A549 (cell line): ENCODE results near the gene NBR1. TPM values are rescaled to one million over a fixed set of nuclear protein-coding genes. Genes with fewer than 3 reads are reported as not detected.

ENCODE experiments used
- ATAC-seq, 2 experiments: fragments of 200-7000 bp in 1 of 2; fragments of >200 bp in 1 of 2; cut with Nextera tagmentation in 1 of 2; cut with Tn5 transposase in 1 of 2; 3 replicates each; pipeline versions ENCODE4 v1.8.0 to v1.9.1; 2018 to 2020; ENCODE audit warnings: mild to moderate bottlenecking in 1 of 2, moderate library complexity in 1 of 2
- CTCF ChIA-PET: fragments of 300-600 bp; sonication (Branson Sonifier 250); formaldehyde crosslinking; extraction: SDS; loops from one replicate; lab custom pipeline; 2021; ENCODE audit warnings: antibody characterized with exemption, inconsistent platforms; lab: Yijun Ruan, JAX
- POLR2A ChIA-PET: fragments of 350-600 bp; formaldehyde crosslinking; extraction: SDS; loops from one replicate; lab custom pipeline; 2021; ENCODE audit warnings: antibody characterized with exemption, inconsistent platforms; lab: Yijun Ruan, JAX
- DNase-seq, 2 experiments: peaks; one replicate each; pipeline versions ENCODE4 v3.0.0 to v3.0.0-alpha.2; 2011 to 2016; ENCODE audit warnings: low read depth in 1 of 2, low spot score in 1 of 2
- FAIRE-seq: peaks from 2 replicates; lab custom pipeline; 2011; peaks lifted over from hg19 to GRCh38; lab: Jason Lieb, UNC
- H3K27ac ChIP-seq, 2 experiments: fragments of >200 bp; sonication (Bioruptor Twin); formaldehyde crosslinking; 3 replicates each; pipeline ENCODE4 v1.5.1; 2016 to 2017
- H3K4me1 ChIP-seq: fragments of >200 bp; sonication (Bioruptor Twin); formaldehyde crosslinking; 3 replicates; pipeline ENCODE4 v1.6.1; 2016
- H3K4me2 ChIP-seq: fragments of >200 bp; sonication (Bioruptor Twin); formaldehyde crosslinking; 3 replicates; pipeline ENCODE4 v1.6.1; 2016
- H3K4me3 ChIP-seq: fragments of >200 bp; sonication (Bioruptor Twin); formaldehyde crosslinking; 3 replicates; pipeline ENCODE4 v1.5.1; 2016
- H3K9me3 ChIP-seq: fragments of >200 bp; sonication (Bioruptor Twin); formaldehyde crosslinking; 3 replicates; pipeline ENCODE4 v1.6.1; 2016
- BHLHE40 ChIP-seq: IDR thresholded peaks from 2 replicates; pipeline ENCODE4 v1.6.1; 2012; ENCODE audit warnings: low read depth, low read length, inconsistent platforms
- CEBPB ChIP-seq, 2 experiments: fragments of >200 bp in 1 of 2; sonication (Bioruptor Twin) in 1 of 2; formaldehyde crosslinking in 1 of 2; IDR thresholded peaks; 2 replicates each; pipeline ENCODE4 v1.6.1; 2012 to 2016
- HES2 ChIP-seq: fragments of >200 bp; sonication (Bioruptor Twin); formaldehyde crosslinking; IDR thresholded peaks from 2 replicates; pipeline ENCODE4 v1.6.1; 2016
- HEYL ChIP-seq: fragments of 250-450 bp; sonication (Bioruptor Pico); IDR thresholded peaks from 2 replicates; pipeline ENCODE4 v1.8.0; 2021; ENCODE audit warnings: mild to moderate bottlenecking, moderate library complexity
- MYC ChIP-seq: IDR thresholded peaks from 2 replicates; pipeline ENCODE4 v1.6.1; 2012; ENCODE audit warnings: mild to moderate bottlenecking, inconsistent platforms, low read length, improper control_type of control experiment, borderline replicate concordance
- RFX5 ChIP-seq: fragments of 450-650 bp; IDR thresholded peaks from 2 replicates; pipeline ENCODE4 v1.7.1; 2014; ENCODE audit warnings: antibody characterized with exemption, mild to moderate bottlenecking, moderate library complexity
- SREBF2 ChIP-seq: fragments of 450-650 bp; IDR thresholded peaks from 2 replicates; pipeline ENCODE4 v1.6.1; 2014; ENCODE audit warnings: mild to moderate bottlenecking, moderate library complexity
- ZC3H11A ChIP-seq: fragments of 450-650 bp; IDR thresholded peaks from 2 replicates; pipeline ENCODE4 v1.6.1; 2014; ENCODE audit warnings: antibody characterized with exemption, mild to moderate bottlenecking
- ZFP36 ChIP-seq: fragments of 450-650 bp; IDR thresholded peaks from 2 replicates; pipeline ENCODE4 v1.6.1; 2014; ENCODE audit warnings: borderline replicate concordance; ENCODE audit not compliant: partially characterized antibody
- ZSCAN20 ChIP-seq: fragments of 250-450 bp; sonication (Bioruptor Pico); IDR thresholded peaks from 2 replicates; pipeline ENCODE4 v1.8.0; 2022; ENCODE audit warnings: mild to moderate bottlenecking, moderate library complexity
- WGBS: methylation state at CpG from one replicate; pipeline ENCODE4 v1.1.6; 2017; ENCODE audit errors: missing lambda C conversion rate; 5-methylcytosine and 5-hydroxymethylcytosine counted together
- polyA plus RNA-seq, 4 experiments: library from polyadenylated mRNA; depleted of rRNA in 3 of 4; stranded (reverse); fragments of >200 nt; fragmentation: RNase III in 1 of 4; extraction: RNeasy Plus Mini Kit Qiagen cat#74134 plus additional on column Dnase treatment in 1 of 4; gene quantifications; 2 replicates in 3 of 4; 3 replicates in 1 of 4; pipeline ENCODE4 v1.2.3, GENCODE V29; 2011 to 2017
- TF ChIP-seq, protein P1 (sequence below): fragments of 450-650 bp; IDR thresholded peaks from 2 replicates; pipeline ENCODE4 v1.6.1; 2014; ENCODE audit warnings: antibody characterized with exemption
- TF ChIP-seq, protein P2 (sequence below): fragments of 250-450 bp; sonication (Bioruptor Pico); IDR thresholded peaks from 2 replicates; pipeline ENCODE4 v1.5.0; 2021; ENCODE audit warnings: mild to moderate bottlenecking, moderate library complexity, borderline replicate concordance
- TF ChIP-seq, protein P3 (sequence below): fragments of 200-600 bp; sonication (generic); IDR thresholded peaks from 2 replicates; pipeline ENCODE4 v1.6.1; 2016; ENCODE audit warnings: antibody characterized with exemption, mild to moderate bottlenecking, moderate library complexity

The NBR1 gene
- polyA plus RNA-seq, 2 of the 4 experiments (the other 2 are of a cell fraction) = 41.8 to 86.8 TPM

GRCh38 chr17:43140396-43141332 is 30.4 kb upstream of the NBR1 start:
- no peak for FAIRE-seq
- Histone ChIP-seq H3K9me3 (no peaks in the 10 kb centered on the region), H3K27ac (no peak overlapping the region), H3K4me3 (no peak overlapping the region), H3K4me2 (no peak overlapping the region), H3K4me1 (no peaks in the 10 kb centered on the region)
- ATAC-seq = no peak
- ChIA-PET POLR2A (no interaction called here), CTCF (interaction anchor here (0.7 to 1.4 kb wide), 5 partner anchors 9 to 116 kb away, joined by 3 to 5 read pairs (median 3); partner anchors contain the start of gene RND2)
- no peak for DNase-seq
- 85% methylated on average over 11 of the region's 11 CpGs for WGBS
- TF ChIP-seq, protein P1, sequence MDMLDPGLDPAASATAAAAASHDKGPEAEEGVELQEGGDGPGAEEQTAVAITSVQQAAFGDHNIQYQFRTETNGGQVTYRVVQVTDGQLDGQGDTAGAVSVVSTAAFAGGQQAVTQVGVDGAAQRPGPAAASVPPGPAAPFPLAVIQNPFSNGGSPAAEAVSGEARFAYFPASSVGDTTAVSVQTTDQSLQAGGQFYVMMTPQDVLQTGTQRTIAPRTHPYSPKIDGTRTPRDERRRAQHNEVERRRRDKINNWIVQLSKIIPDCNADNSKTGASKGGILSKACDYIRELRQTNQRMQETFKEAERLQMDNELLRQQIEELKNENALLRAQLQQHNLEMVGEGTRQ = no peak
- TF ChIP-seq ZFP36 (no peak), BHLHE40 (no peak), HES2 (no peak), RFX5 (no peak), ZSCAN20 (CRISPR knock-in tag) (no peak), HEYL (no peak), MYC (no peak), ZC3H11A (no peak)
- TF ChIP-seq, protein P2, sequence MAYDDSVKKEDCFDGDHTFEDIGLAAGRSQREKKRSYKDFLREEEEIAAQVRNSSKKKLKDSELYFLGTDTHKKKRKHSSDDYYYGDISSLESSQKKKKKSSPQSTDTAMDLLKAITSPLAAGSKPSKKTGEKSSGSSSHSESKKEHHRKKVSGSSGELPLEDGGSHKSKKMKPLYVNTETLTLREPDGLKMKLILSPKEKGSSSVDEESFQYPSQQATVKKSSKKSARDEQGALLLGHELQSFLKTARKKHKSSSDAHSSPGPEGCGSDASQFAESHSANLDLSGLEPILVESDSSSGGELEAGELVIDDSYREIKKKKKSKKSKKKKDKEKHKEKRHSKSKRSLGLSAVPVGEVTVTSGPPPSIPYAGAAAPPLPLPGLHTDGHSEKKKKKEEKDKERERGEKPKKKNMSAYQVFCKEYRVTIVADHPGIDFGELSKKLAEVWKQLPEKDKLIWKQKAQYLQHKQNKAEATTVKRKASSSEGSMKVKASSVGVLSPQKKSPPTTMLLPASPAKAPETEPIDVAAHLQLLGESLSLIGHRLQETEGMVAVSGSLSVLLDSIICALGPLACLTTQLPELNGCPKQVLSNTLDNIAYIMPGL = no peak

DNA sequence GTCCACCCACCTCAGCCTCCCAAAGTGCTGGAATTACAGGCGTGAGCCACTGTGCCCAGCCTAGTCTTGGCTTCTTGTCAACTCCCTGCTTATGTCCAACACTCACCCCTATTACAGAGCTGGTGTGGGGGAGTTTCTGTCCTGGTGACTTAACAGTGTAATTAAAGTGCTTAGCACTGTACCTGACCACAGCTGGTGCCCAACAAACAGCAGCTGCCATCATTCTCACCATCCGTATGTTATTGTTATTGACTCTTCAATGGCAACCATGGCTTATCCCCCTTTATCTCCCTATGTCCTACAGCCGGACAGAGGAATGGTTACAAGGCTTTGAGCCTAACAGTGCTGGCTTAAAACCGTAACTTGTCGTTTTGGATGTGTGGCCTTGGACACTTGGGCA is 28.9 kb upstream of the NBR1 start:
- WGBS = 92% methylated on average over 5 of the region's 5 CpGs
- TF ChIP-seq, protein P3, sequence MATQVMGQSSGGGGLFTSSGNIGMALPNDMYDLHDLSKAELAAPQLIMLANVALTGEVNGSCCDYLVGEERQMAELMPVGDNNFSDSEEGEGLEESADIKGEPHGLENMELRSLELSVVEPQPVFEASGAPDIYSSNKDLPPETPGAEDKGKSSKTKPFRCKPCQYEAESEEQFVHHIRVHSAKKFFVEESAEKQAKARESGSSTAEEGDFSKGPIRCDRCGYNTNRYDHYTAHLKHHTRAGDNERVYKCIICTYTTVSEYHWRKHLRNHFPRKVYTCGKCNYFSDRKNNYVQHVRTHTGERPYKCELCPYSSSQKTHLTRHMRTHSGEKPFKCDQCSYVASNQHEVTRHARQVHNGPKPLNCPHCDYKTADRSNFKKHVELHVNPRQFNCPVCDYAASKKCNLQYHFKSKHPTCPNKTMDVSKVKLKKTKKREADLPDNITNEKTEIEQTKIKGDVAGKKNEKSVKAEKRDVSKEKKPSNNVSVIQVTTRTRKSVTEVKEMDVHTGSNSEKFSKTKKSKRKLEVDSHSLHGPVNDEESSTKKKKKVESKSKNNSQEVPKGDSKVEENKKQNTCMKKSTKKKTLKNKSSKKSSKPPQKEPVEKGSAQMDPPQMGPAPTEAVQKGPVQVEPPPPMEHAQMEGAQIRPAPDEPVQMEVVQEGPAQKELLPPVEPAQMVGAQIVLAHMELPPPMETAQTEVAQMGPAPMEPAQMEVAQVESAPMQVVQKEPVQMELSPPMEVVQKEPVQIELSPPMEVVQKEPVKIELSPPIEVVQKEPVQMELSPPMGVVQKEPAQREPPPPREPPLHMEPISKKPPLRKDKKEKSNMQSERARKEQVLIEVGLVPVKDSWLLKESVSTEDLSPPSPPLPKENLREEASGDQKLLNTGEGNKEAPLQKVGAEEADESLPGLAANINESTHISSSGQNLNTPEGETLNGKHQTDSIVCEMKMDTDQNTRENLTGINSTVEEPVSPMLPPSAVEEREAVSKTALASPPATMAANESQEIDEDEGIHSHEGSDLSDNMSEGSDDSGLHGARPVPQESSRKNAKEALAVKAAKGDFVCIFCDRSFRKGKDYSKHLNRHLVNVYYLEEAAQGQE = no peak
- no peak overlapping the region for H3K4me2 ChIP-seq
- H3K4me3 ChIP-seq = no peak overlapping the region
- ChIA-PET POLR2A (no interaction called here), CTCF (interaction anchor here (1.1 to 1.4 kb wide), 2 partner anchors 13 to 118 kb away, joined by 3 to 5 read pairs; partner anchors contain the start of gene RND2)
- no peaks in the 10 kb centered on the region for H3K9me3 ChIP-seq
- no peak for DNase-seq
- H3K4me1 ChIP-seq = no peaks in the 10 kb centered on the region
- FAIRE-seq = no peak
- H3K27ac ChIP-seq = no peak overlapping the region
- ATAC-seq = no peak

- FAIRE-seq (no peak), ATAC-seq (no peak), DNase-seq (no peak)
- H3K4me2 ChIP-seq = no peak overlapping the region
- CTCF ChIA-PET = no interaction called here
- no peak overlapping the region for H3K4me3 ChIP-seq
- H3K9me3 ChIP-seq = no peaks in the 10 kb centered on the region
- TF ChIP-seq SREBF2 = no peak
- no peak for TF ChIP-seq CEBPB (IDR thresholded peaks at IDR 0.05)
- POLR2A ChIA-PET = no interaction called here
- H3K4me1 ChIP-seq = no peaks in the 10 kb centered on the region
- WGBS = 93% methylated on average over 5 of the region's 5 CpGs
- H3K27ac ChIP-seq = no peak overlapping the region
Measured at GRCh38 chr17:43143201-43143600, 27.8 kb upstream of the NBR1 start.
